Measurements from ENCODE around the gene PPP1R26.

The PPP1R26 gene

DNA sequence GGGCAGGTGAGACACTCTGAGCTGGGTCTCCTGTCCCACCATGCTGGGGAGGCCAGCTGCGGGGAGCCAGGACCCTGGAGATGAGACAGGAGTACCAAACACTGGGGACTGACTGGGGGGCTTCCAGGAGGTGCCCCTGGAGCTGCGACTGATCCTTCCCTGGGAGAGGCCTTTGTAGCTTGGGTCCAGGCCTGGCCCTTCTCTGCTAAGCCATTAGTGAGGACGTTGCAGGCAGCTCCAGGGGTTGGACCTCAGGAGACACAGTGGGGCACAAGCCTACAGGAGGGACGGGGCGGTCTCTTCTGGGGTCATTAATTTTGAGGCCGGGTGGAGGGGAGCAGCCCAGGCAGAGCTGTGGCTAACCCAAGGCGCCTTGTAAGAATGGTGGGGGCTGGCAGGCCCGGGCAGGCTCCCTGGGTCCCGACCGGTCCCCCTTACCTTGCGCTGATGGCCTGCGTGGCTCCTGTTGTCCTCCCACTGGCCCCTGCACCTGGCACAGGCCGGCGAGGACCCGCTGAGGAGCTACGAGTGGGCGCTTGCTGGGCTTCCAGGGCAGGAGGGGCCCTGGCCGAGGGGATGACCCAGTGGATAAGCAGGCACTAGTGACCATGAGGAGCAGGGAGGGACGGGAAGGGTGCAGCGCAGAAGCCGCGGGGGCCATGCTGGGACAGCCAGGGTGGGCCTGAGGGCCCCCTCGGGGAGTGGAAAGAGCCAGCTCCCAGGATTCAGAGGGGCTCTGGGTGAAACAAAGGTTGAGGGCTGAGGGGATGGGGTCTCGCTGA lies 26.0 kb downstream of the PPP1R26 start:
- H3K4me3 ChIP-seq (ENCODE audit: low read depth in 1 of 2, low read length in 1 of 2): no peak overlapping the region
- H3K36me3 ChIP-seq: peaks cover 14% of the 10 kb centered on the region
- H3K27ac ChIP-seq: no peak overlapping the region
- H3K4me1 ChIP-seq (ENCODE audit: control insufficient read depth in 1 of 2, insufficient read depth in 1 of 2, low read depth in 1 of 2, low read length in 1 of 2): peaks cover 8 to 10% of the 10 kb centered on the region in 2 experiments
- TF ChIP-seq, protein P1, sequence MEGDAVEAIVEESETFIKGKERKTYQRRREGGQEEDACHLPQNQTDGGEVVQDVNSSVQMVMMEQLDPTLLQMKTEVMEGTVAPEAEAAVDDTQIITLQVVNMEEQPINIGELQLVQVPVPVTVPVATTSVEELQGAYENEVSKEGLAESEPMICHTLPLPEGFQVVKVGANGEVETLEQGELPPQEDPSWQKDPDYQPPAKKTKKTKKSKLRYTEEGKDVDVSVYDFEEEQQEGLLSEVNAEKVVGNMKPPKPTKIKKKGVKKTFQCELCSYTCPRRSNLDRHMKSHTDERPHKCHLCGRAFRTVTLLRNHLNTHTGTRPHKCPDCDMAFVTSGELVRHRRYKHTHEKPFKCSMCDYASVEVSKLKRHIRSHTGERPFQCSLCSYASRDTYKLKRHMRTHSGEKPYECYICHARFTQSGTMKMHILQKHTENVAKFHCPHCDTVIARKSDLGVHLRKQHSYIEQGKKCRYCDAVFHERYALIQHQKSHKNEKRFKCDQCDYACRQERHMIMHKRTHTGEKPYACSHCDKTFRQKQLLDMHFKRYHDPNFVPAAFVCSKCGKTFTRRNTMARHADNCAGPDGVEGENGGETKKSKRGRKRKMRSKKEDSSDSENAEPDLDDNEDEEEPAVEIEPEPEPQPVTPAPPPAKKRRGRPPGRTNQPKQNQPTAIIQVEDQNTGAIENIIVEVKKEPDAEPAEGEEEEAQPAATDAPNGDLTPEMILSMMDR (IDR thresholded peaks at IDR 0.05): no peak
- peaks cover 8% of the 10 kb centered on the region for H3K27me3 ChIP-seq
- H3K9me3 ChIP-seq: no peaks in the 10 kb centered on the region

DNA sequence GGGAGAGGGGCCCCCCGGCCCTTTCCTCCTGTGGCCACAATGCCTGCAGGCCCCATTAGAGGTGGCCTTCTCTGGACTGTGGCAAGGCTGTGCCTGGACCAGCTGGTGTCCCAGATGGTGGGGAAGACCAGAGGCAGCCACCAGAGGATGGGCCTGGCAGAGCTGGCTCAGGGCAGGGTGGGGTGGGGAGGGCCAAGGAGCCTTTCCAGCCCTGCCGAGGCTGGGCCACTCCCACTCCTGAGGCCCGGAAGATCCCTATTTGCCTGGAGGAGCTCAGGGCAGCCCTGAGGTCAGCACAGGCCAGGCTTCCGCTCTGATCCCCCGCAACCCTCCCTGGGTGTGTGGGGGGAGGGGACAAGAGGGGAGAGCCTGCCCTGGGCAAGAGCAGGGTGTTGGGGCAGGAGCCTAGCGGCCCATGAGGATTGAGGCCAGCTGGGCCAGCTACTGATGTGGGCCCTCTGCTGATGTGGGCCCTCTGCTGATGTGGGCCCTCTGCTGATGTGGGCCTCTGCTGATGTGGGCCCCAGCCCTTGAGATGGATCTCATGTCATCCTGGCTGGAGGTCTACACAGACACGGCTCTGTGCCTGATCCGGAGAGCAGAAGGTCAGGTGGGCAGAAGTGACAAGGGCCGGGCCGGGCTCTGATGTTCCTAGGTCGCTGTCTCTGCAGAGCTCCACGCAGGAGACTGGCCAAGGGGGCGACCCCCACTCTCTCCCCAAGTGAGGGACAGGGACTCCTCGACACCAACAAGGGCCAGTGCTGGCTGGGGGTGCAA lies 26.9 kb downstream of the PPP1R26 start:
- Histone ChIP-seq H3K9me3 (no peaks in the 10 kb centered on the region), H3K27me3 (peaks cover 8% of the 10 kb centered on the region), H3K36me3 (peaks cover 14% of the 10 kb centered on the region), H3K4me1 (ENCODE audit: control insufficient read depth in 1 of 2, insufficient read depth in 1 of 2, low read depth in 1 of 2, low read length in 1 of 2) (peaks cover under 1% of the 10 kb centered on the region in 2 experiments), H3K27ac (no peak overlapping the region), H3K4me3 (ENCODE audit: low read depth in 1 of 2, low read length in 1 of 2) (no peak overlapping the region)
- TF ChIP-seq, protein P1 (IDR thresholded peaks at IDR 0.05): no peak

DNA sequence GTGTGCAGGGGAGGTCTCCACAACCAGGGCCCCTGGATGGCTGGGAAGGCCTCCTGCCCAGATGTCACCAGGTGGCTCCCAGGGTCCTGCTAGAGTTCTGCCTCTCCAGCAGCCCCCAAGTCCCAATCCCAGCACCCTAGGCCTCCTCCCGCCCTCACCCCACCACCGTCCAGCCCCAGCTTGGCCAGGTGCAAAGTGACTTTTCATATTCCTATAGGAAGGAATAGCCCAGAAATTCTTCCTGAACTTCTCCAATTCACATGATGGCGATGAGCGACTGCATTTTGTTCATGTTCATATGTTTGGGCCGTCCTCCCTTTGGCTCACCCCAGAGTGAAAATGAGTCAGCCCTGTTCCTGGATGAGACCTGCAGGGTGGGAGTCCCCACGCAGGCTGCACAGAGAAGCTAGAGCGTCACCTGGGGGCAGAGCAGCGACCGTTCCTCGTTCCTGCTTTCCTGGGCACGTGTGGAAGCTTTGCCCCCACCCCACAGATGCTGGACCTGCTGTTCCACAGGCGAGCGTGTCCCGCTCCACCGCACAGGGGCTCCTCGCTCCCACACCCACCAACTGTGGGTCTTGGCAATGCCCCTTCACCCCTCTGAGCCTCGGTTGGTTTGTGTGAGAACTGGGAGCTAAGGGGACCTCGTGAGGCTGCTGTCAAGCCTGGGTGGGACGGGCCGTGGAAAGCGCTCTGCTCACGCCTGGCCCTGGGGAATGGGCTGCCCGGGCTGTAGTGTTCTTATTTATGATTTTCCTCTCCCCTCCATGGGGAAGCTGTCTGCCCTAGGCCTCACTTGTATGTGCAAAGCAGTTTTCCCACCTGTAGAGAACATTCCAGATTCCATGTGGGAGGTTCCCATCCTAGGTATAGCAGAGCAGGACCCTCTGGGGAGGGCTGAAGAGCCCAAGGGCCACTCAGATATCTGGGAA lies 27.8 kb downstream of the PPP1R26 start:
- Histone ChIP-seq H3K4me1 (ENCODE audit: control insufficient read depth in 1 of 2, insufficient read depth in 1 of 2, low read depth in 1 of 2, low read length in 1 of 2) (no peaks in the 10 kb centered on the region), H3K36me3 (peaks cover 14% of the 10 kb centered on the region), H3K4me3 (ENCODE audit: low read depth in 1 of 2, low read length in 1 of 2) (no peak overlapping the region), H3K27me3 (peaks cover 8% of the 10 kb centered on the region), H3K9me3 (no peaks in the 10 kb centered on the region), H3K27ac (no peak overlapping the region)
- TF ChIP-seq, protein P1 (IDR thresholded peaks at IDR 0.05): no peak

DNA sequence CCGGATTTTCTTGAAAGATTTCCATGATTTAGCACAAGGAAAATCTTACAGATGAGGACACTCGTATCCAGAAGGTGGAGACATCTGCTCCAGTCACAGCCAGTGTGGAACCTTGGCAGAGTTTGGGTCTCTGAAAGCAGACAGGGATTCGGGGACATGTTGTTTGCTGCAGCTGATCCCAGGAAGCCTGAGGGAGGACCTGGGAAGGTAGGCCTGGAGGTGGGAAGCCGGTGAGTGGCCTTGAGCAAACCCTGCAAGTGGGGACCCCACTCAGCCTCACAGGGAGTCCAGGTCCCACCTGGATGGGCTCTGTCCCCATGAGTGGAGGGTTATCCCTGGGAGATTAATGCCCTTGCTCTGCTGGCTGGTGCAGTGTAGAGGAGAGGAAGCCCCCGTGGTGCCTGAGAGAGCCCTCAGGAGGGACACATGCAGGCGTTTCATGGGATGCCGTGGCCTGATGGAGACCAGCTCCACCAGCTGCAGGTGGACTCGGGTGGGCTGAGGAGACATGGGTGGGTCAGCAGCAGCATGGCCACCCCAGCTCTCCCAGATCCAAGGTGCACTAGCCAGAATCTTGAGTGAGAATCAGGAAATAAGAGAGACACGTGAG lies 28.7 kb downstream of the PPP1R26 start:
- Histone ChIP-seq H3K36me3 (peaks cover 10% of the 10 kb centered on the region), H3K4me1 (ENCODE audit: control insufficient read depth in 1 of 2, insufficient read depth in 1 of 2, low read depth in 1 of 2, low read length in 1 of 2) (no peaks in the 10 kb centered on the region), H3K27ac (no peak overlapping the region), H3K27me3 (peaks cover 14% of the 10 kb centered on the region), H3K4me3 (ENCODE audit: low read depth in 1 of 2, low read length in 1 of 2) (no peak overlapping the region), H3K9me3 (no peaks in the 10 kb centered on the region)
- TF ChIP-seq, protein P1 (IDR thresholded peaks at IDR 0.05): no peak

DNA sequence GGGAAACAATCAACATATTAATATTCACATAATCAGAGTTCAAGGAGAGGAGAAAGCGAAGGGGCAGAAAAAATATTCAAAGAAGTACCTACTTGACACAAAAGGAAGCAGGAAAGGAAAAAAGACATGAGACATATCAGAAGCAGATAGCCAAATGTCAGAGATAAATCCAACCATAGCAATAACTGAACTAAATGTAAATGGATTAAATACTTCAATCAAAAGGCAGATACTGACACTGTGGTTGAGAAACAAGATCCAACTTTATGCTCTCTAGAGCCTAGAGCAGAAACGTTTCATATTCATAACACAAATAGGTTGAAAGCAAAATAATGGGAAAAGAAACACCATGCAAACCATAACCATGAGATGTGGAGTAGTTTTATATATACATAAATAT lies 29.9 kb downstream of the PPP1R26 start:
- TF ChIP-seq, protein P1 (IDR thresholded peaks at IDR 0.05): no peak
- Histone ChIP-seq H3K27ac (no peak overlapping the region), H3K4me1 (ENCODE audit: control insufficient read depth in 1 of 2, insufficient read depth in 1 of 2, low read depth in 1 of 2, low read length in 1 of 2) (no peaks in the 10 kb centered on the region), H3K4me3 (ENCODE audit: low read depth in 1 of 2, low read length in 1 of 2) (no peak overlapping the region), H3K27me3 (peaks cover 15% of the 10 kb centered on the region), H3K36me3 (no peaks in the 10 kb centered on the region), H3K9me3 (no peaks in the 10 kb centered on the region)
